ENCODE data around the gene MICU1. TPM values are rescaled to one million over a fixed set of nuclear protein-coding genes. Genes with fewer than 3 reads are reported as not detected.

Gene MICU1
- total RNA-seq, 4 donors from 2014 or later = 25.1 to 41.1 (median 34.9) TPM

- no peak for TF ChIP-seq POLR2A (IDR thresholded peaks at IDR 0.05)
- no peak for TF ChIP-seq POLR2AphosphoS5 (IDR thresholded peaks at IDR 0.05)
- TF ChIP-seq CTCF (IDR thresholded peaks at IDR 0.05) = no peak
- no peak for TF ChIP-seq EP300 (IDR thresholded peaks at IDR 0.05; ENCODE audit: low read depth)
- Histone ChIP-seq H3K27me3 (no peaks in the 10 kb centered on the region), H3K9me3 (no peaks in the 10 kb centered on the region), H3K36me3 (peaks cover 0 to 48% (median 9%) of the 10 kb centered on the region in 4 donors), H3K4me3 (no peak overlapping the region), H3K4me1 (no peaks in the 10 kb centered on the region), H3K27ac (no peak overlapping the region)
- in situ Hi-C loops (cut with MboI; ENCODE audit: low pct_ligation_motif_present in 1 of 4, low pct_unique_long_range_greater_than_20kb in 1 of 4, low sequenced_read_pairs in 3 of 4) (no loop called here), intact Hi-C loops (cut with DNase I; ENCODE audit: low total_unique reads) (no loop called here)
- WGBS, 2 donors (ENCODE audit: low coverage in 1 of 2) = 84 to 92% methylated on average over 3 of the region's 3 CpGs
- DNase-seq = no peak
Measured at GRCh38 chr10:72561745-72562166, 64.1 kb downstream of the MICU1 start.

GRCh38 chr10:72557362-72557761 lies 68.5 kb downstream of the MICU1 start:
- intact Hi-C loops (cut with DNase I; ENCODE audit: low total_unique reads) = no loop called here
- H3K9me3 ChIP-seq = no peaks in the 10 kb centered on the region
- no peak for DNase-seq
- no peak overlapping the region for H3K27ac ChIP-seq
- peaks cover 0 to 28% (median 3%) of the 10 kb centered on the region in 4 donors for H3K36me3 ChIP-seq
- 83 to 100% methylated on average over 1 of the region's 1 CpG for WGBS, 2 donors (ENCODE audit: low coverage in 1 of 2)
- TF ChIP-seq EP300 (IDR thresholded peaks at IDR 0.05; ENCODE audit: low read depth) = no peak
- no peak for TF ChIP-seq POLR2AphosphoS5 (IDR thresholded peaks at IDR 0.05)
- TF ChIP-seq CTCF (IDR thresholded peaks at IDR 0.05) = no peak
- TF ChIP-seq POLR2A (IDR thresholded peaks at IDR 0.05) = no peak
- in situ Hi-C loops (cut with MboI; ENCODE audit: low pct_ligation_motif_present in 1 of 4, low pct_unique_long_range_greater_than_20kb in 1 of 4, low sequenced_read_pairs in 3 of 4) = no loop called here
- no peaks in the 10 kb centered on the region for H3K27me3 ChIP-seq
- H3K4me3 ChIP-seq = no peak overlapping the region
- no peaks in the 10 kb centered on the region for H3K4me1 ChIP-seq

- no peaks in the 10 kb centered on the region for H3K27me3 ChIP-seq
- H3K4me3 ChIP-seq = no peak overlapping the region
- intact Hi-C loops (cut with DNase I; ENCODE audit: low total_unique reads) = no loop called here
- TF ChIP-seq CTCF (IDR thresholded peaks at IDR 0.05) (no peak), POLR2AphosphoS5 (IDR thresholded peaks at IDR 0.05) (no peak), EP300 (IDR thresholded peaks at IDR 0.05; ENCODE audit: low read depth) (no peak), POLR2A (IDR thresholded peaks at IDR 0.05) (no peak)
- H3K4me1 ChIP-seq = no peaks in the 10 kb centered on the region
- no peak overlapping the region for H3K27ac ChIP-seq
- in situ Hi-C loops (cut with MboI; ENCODE audit: low pct_ligation_motif_present in 1 of 4, low pct_unique_long_range_greater_than_20kb in 1 of 4, low sequenced_read_pairs in 3 of 4) = no loop called here
- peaks cover 0 to 12% (median 5%) of the 10 kb centered on the region in 4 donors for H3K36me3 ChIP-seq
- no peak for DNase-seq
- no peaks in the 10 kb centered on the region for H3K9me3 ChIP-seq
Measured at GRCh38 chr10:72552857-72553256, 73.0 kb downstream of the MICU1 start.

- intact Hi-C loops (cut with DNase I; ENCODE audit: low total_unique reads) = no loop called here
- DNase-seq = no peak
- Histone ChIP-seq H3K4me1 (no peaks in the 10 kb centered on the region), H3K27ac (no peak overlapping the region), H3K9me3 (no peaks in the 10 kb centered on the region), H3K27me3 (no peaks in the 10 kb centered on the region), H3K4me3 (no peak overlapping the region), H3K36me3 (peaks cover 0 to 12% (median 4%) of the 10 kb centered on the region in 4 donors)
- in situ Hi-C loops (cut with MboI; ENCODE audit: low pct_ligation_motif_present in 1 of 4, low pct_unique_long_range_greater_than_20kb in 1 of 4, low sequenced_read_pairs in 3 of 4) = no loop called here
- no peak for TF ChIP-seq POLR2AphosphoS5 (IDR thresholded peaks at IDR 0.05)
- TF ChIP-seq POLR2A (IDR thresholded peaks at IDR 0.05) = no peak
- TF ChIP-seq CTCF (IDR thresholded peaks at IDR 0.05) = no peak
- TF ChIP-seq EP300 (IDR thresholded peaks at IDR 0.05; ENCODE audit: low read depth) = no peak
- 80 to 96% methylated on average over 2 of the region's 2 CpGs for WGBS, 2 donors (ENCODE audit: low coverage in 1 of 2)
Measured at GRCh38 chr10:72550239-72550638, 75.6 kb downstream of the MICU1 start.

All from transverse colon (tissue), 4 donors.